Inflammatory macrophage treated with lipopolysaccharide for 4 hours (primary cell): ENCODE results near the gene LTN1.

Source experiments
- DNase-seq: peaks from one replicate; pipeline ENCODE4 v3.0.0-alpha.2; 2020

LTN1 gene

DNA sequence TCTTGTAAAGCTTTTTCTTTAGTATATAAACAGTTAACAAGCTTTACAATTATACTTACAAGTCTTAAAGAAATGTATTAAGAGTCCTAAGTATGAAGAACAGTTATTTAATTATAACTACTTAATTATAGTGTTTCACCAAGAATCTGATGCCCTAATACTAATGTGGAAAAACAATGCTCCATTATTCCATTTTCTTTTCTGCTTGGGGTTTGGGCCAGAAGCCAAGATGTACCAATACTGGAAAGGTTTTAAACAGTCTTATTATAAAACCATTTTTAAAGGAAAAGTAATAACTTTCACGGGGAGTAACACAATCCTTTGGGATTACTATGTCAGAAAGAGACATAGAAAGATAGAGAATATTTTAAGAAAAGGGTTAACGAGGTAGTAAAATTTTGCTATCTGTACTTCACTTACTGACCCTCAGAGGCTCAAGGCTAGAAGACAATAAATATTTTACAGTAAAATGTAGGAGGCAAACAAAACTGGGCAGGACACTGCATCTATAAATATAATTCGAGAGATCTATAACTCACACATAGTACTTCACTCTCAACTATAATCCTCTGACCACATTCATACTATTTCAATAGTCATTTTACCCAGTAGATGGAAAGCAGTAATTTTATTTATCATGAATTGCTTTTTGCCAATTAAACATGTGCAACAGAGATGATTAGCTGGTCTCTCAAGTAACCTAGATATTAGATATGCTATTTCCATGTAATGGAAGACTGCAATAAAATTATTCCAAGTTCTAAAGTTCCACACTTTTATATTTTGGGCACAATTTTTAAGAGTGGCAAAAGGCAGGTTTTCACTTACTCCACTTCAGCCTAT lies 63.9 kb downstream of the LTN1 start:
- no peak for DNase-seq

DNA sequence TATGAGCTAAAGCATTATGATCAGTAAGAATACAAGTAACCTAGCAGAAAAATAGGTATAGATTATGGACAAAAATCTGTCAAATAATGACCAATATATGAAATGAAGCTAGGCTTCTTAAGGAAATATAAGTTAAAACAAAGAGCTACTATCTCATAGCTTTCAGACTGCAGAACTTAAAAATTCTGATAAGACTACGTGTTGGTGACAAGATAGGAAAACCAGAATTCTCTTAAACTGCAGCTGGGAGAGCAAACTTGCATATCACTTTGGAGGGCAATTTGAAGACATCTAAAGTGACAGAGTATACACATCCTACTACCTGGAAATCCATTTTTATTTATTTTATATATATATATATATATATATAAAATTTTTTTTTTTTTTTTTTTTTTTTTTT lies 65.5 kb downstream of the LTN1 start:
- no peak for DNase-seq

DNA sequence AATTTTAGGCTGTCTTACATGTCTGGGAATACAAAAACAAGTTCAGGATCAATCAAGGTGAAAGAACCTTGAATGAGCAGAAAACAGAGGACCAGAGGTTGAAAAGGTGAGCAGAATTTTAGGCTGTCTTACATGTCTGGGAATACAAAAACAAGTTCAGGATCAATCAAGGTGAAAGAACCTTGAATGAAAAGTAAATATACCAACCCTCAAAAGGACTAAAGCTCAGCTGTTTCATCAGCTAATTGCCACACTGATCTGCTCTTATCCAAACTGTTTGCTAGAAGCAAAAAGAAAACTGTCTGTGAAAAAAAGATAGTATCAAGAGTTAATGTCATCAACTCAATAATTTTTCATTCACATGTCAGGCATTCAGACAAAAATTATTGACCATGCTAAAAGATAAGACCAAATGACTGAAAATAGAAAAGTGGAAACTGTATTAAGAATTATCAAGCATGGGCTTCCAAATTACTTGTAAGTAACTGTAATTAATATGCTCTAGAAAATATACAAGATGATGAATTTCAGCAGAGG lies 69.2 kb downstream of the LTN1 start:
- no peak for DNase-seq

DNA sequence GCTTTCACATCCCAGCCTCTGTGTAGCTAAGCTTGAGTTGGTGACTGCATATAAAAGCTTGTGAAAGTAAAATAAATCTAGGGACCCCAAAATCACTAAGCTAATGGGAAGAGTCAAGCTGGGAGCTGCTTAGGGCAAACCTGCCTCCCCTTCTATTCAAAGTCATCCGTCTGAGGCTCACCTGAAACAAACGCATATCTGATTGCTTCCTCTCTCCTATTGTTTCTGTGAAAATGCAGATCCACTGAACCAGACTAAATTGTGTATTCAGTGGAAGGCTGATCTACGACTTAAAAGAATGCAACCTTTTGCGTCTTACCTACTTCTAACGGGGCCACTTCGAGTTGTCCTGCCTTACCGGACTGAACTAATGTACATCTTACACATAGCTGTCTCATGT lies 70.3 kb downstream of the LTN1 start:
- no peak for DNase-seq

DNA sequence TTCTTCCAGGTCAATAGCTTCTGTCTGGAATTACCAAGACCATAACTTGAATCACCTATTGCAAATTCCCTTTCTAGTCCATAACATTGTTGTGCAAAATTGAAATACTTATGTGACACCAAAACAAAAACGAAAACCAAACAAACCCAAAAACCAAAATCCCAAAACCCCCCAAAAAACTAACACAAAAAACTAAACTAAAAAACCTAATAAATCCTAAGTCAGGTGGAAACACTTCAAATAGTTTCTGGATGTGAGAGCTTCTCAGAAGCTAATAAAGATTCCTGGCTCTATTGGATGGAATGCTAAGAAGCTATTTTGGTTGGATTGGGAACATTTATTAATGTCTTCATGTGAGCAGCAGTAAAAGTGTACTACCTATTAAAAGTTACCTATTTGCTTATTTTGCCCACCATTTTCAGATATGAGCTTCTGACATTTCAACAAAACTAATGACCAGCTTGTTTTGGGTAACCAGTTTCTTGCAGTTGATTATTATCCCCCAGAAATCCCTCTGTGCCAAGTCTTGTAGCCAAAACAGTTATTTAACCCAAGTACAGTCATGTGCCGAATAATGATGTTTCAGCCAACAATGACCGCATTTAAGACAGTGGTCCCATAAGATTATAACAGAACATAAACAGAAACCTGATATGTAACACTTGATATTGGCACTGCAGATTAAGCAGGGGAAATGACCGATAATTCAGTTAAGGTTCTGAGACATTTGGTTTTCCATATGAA lies 76.4 kb downstream of the LTN1 start:
- no peak for DNase-seq

DNA sequence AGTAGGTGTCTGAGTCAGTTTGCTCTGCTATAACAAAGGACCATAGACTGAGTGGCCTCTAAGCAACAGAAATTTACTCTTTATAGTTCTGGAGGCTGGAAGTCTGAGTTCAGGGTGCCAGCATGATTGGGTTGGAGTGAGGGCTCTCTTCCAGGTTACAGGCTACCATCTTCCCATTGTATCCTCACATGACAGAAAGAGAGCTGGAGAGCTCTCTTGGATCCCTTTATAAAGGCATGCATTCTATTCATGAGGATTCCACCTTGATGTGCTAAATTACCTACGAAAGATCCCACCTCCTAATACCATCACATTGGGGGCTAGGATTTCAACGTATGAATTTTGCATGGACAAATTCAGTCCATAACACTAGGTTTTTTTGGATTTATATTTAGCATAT lies 79.6 kb downstream of the LTN1 start:
- DNase-seq = no peak

DNA sequence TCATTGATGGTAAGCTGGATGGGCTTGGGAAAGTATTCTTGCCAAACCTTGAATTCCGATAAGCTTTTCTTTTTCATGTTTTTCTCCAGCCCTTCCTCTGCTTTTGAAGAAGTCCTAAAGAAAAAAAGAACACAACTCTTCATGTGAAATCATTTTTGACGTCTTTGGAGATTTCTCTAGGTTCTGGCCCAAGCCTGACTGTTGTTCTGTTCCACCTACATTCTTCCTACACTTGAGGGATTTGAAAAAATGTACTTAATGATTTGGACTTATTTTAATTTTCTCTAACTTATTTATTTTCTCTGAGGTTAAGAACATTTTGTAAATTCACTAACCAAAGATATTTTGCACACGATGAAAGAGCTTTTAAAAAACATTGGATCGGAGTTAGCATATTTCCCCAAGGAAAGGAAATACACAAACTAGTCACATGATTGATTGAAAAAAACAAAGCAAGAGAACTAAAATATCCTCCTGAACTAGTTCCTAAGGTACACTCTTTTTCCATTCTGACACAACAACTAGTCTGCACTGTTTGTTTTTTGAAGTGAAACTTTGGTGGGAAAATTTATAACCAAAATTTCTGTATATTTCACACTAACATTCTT lies 82.3 kb downstream of the LTN1 start:
- no peak for DNase-seq

DNA sequence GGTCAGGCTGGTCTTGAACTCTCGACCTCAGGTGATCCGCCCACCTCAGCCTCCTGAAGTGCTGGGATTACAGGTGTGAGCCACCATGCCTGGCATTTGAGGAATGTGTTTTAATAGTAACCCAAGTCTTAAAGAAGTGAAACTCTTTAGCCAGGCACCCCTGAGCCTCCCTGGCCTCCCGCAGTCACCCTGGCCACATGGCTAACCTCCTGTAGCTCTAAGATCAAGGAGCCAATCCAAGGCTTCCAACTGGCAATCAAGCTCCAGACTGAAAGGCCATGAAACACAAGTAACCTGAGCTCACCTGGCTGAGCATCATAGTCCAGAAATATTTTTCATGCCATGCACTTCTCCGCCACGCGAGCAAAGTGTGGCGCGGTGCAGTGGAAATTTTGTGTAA lies 84.3 kb downstream of the LTN1 start:
- DNase-seq = no peak

DNA sequence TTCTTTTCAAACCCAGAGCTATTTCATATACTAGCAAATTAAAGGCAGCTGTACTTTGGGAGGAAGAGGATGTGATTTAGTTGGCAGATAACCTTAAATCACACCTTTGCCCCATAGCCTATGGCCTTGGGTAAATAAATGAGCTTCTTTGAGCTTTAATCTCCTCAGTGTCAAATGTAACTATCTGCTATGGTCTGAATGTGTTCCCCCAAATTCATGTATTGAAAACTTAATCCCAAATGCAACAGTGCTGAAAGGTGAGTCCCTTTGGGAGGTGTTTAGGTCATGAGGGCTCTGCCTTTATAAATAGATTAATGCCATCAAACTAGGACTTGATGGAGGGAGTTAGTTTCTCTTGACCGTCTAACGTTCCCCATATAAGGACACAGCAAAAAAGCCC lies 85.8 kb downstream of the LTN1 start:
- no peak for DNase-seq

DNA sequence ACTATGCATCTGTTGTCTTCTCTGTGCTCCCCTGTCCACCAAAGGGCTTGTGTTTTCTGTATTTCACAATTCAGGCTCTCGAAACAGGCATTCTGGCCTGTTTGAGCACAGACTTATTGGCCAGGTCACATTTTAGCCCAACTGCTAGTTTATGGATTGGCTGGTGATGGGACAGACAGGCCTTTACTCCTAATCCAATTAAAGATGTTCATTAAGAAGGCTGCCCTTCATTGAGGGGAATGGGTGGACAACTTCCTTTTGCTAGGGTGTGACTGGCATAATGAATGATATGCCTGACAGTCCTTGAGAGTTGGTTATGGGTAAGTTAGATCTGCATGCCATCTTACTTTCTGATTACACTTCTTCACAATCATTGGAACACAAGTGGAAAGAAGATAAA lies 86.4 kb downstream of the LTN1 start:
- DNase-seq = no peak

DNA sequence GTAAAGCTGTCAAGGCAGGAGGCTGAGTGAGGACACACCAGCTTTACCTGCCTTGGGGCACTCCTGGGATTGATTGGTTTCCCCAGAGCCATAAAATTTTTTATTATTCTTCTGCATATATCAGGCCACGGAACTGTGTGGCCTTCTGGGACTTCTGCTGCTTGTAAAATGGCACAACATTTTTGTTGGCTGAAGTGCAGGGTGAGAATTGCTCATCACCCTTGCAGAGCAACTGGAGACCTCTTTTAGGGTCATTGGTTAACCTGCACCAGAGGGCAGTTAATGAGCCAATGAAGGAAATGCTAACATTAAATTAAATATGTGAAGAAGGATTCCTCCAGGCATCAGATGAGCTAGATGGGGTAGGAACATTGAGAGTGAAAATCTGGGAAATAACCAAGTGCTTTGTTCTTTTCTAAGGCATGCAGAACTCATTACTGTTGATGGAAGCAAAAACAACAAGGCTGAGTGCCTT lies 87.7 kb downstream of the LTN1 start:
- DNase-seq = no peak

DNA sequence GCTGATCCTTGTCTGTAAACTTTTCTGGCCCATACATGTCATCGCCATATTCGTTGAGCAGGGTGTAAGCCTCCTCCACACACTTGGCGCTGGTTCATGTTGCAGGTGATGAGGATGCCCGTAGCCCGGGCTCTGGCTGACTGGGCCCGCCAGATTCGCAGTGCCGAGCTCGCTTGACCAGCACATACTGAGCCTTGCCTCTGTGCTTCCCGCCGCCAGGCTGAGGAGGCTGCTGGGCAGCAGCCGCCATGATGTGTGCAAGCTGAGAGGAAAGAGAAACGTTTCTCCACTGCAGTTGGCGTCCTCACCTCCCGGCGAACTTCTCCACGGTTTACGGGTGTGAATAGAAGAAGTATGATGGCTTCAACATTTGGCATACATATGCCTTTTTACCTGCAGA lies 89.2 kb downstream of the LTN1 start:
- DNase-seq = no peak

DNA sequence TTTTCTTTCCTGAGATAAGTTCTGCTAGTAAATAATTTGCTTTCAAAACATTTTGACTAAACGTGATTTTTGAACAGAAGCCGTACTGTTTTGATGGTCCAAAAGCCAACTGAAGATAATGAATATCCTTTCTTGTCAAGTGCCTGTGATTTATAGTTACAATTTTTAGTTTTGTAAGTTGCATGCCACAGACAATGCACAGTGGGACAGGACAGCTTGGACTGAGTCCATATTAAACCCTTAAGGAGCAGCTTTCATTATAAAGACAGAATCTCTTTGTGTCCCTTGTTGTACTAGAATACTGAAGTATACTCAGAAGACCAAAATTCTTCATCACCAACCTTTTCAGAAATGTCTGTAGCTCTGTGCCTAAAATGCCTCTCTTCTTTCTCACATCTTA lies 92.2 kb downstream of the LTN1 start:
- DNase-seq = no peak

DNA sequence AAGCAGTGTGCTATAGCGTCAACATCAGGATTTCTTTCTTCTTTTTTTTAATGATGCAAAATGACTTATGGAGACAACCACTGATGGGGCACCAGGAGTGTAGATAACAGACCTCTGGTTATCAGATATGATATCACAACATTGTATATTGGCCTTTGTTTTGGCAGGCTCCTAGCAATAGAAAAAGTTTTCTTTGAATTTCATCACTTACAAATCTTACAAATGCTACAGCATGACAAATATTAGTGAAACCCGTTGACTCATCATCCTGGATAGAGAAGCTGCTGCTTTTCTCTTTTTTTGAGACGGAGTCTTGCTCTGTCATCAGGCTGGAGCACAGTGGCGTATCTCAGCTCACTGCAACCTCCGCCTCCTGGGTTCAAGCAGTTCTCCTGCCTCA lies 92.9 kb downstream of the LTN1 start:
- DNase-seq = peak; percentile 14

DNA sequence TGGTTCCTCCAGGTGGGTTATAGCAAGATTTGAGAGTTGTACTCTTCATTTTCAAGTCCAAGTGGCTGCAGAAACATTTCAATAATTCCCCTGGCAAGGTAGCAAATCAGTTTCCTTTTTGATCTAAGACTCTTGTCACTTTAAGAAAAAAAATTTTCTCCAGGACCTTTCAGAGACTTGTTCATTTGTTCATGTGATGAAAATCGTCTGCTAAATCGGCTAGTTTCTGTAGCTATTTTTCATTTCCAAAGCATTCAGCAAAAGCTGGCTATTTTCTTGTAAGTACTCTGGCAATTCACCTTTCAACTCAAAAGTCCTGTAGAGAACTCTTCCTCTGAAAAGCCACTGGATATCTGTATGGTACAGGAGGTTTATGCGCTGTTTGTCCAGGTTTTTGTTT lies 93.5 kb downstream of the LTN1 start:
- DNase-seq = no peak

DNA sequence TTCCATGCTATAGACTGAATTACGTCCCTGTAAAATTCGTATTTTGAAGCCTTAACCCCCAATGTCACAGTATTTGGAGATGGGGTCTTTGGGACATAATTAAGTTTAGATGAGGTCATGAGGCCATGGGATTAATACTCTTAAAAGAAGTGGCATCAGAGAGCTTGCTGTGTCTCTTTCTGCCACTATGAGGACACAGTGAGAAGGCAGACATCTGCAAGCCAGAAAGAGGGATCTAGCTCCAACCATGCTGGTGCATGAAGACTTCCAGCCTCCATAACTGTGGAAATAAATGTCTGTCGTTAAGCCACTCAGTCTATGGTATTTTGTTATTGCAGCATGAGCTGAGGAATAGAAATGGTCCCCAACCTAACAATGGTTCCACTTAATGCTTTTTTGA lies 99.0 kb downstream of the LTN1 start:
- DNase-seq = no peak

DNA sequence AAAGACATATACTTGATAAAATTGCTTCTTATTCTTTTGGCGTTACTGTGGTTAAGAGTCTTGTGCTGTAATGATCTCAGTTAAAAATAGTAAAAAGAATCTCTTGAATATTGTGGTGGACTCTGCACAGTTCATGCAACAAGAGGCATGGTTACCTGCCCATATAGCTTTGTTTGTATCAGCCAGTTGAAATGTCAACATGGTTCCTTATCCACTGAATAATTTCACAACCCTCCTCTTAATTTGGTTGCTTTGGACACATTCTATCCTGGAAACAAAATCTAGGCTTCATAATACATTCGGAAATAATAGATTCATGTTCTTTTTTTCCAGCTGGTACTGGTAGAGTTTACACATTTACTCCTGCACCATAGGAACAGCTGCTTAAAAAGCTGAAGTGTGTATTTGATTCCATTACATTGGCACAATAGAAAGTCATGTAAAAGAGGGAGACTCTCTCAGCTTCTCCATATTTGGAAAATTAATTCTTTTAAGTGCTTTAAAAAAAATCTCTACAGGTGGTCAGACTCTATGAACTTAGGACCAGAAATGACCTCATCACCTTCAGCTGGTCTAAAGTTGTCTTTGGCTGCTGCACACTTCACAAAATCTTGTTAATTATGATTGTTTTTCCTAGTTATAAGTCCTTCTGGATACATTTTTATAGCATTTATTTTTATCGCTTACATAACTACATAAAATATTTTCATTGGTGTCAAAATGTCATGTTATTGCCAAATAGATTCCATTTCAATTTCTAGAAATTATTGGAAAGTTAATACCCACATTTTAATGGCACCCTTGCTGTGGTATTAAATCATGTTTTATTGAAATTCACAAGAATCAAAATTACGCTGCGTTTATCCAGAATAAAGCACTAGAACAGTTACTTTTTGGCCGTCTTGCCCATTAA lies 100.2 kb downstream of the LTN1 start:
- no peak for DNase-seq

DNA sequence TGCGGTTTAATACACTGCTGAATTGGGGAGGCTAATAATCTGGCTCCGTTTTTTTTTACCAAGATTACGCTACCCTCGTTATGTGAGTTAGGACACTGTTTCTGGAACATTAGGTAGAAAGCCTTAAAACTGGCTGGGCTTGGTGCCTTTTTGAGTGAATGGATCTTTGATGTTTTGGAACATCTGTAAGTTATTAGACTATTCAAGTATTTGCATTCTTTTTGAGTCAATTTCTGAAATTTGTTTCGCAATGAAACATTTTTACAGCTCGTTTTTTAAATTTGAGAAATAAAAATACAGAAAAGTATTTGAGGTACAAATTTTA lies 106.9 kb downstream of the LTN1 start:
- DNase-seq = no peak

DNA sequence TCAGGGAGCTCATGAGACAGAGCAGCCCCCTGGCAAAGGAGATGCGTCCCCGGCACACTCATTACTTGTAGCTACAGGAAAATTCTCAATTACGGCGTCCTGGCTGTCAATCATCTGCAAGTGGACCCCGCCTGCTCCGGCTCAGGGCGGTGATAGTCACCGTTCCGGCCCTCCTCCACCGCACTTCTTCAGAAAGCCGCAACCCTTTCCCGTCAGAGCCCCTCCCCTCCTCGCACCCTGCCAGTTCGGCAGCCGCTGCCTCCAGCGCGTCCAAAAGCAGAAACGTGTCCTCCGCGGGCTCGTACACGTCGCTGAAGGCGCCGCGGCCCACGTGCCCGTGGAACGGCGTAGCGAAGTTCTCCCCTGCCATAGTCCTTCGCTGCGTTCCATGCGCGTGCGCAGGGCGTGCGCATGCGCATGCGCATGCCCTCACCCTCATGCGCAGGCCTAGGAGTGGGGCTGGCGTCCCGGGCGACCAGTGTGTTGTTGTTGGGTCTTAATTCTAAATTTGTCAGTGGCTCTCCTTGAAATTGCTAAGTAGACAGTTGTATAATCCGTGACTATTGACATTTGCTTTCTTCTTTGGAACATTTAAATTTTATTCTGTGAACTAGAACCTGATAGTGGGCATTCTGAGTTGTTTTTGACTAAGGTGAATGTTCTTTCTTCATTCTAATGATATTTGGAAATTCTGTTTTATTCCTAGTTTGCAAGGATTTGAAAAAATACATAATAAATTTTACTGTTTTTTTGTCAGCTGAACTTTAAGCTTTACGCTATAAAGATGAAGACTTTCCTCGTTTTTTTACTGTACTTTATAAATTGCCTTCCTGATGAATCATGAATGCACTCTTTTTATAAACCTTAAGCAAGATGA lies 107.5 kb downstream of the LTN1 start:
- DNase-seq = peak; percentile 97

DNA sequence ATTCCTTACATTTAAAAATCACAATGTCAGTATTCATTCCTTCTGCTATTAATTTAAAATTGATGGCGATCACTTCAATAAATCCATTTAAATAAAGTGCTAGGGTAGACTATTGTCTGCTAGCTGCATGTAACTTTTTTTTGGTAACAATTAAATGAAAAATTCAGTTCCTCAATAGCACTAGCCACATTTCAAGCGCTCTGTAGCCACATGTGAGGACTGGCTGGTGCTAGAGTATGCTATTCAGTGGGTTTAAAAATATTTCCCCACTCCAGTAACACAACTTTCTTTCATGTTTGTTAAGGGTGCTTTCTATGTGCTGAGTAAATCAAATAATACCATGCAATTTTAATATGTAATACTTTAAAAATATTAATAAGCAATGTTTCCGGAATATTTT lies 108.2 kb downstream of the LTN1 start:
- DNase-seq = peak; percentile 15

DNA sequence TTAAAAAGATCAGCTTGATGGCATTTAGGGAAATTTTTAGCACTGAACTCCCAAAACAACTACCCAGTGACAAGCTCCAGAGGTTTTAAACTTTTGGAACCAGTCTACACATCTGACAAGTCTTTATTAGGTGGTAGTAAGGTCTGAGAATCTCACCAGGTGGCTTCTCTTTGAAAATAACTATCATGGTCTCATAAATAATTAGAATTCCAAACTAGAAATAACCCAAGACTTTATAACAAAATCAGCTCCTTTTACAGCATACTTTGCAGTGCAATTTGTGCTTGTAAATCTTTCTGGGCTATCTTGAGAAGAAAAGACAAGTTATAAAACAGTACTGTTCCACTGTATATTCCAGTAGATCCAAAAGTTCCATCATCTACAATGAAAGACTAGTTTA lies 108.7 kb downstream of the LTN1 start:
- no peak for DNase-seq

DNA sequence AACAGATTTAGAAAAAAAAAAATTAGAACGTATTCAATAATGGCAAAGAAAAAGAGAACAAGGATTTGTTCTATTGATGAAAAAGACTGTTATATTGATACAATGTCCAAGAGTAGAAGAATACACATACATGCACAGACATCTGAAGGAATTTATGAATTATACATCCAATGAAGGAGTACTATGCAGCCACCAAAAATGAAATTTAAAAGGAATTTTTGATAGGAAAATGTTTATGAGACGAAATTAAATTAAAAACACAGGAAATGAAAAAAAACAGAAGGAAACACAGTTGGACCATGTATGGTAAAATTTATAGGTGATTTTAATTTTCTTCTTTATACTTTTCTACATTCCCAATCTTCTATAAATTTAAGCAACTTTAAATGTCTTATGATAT lies 110.3 kb downstream of the LTN1 start:
- no peak for DNase-seq
